ENCODE results near the gene C14orf180. TPM values are rescaled to one million over a fixed set of nuclear protein-coding genes. Genes with fewer than 3 reads are reported as not detected.
A peak's percentile ranks its signal among the peaks of the same experiment; 100 is the strongest.

C14orf180 gene
- polyA plus RNA-seq, 2 of the 4 experiments (the other 2 are of a cell fraction), result not detected

GRCh38 chr14:104551851-104552737 lies 27.5 kb upstream of the C14orf180 start:
- no peaks in the 10 kb centered on the region for H3K9me3 ChIP-seq
- ATAC-seq (peak in 1 of 2 experiments; percentile 17; a peak in 2 of 6 replicates), DNase-seq (ENCODE audit: low read depth in 1 of 2, low spot score in 1 of 2) (no peak), FAIRE-seq (no peak)
- ChIA-PET POLR2A (no interaction called here), CTCF (interaction anchor here (0.6 to 3.5 kb wide), 7 partner anchors 8 to 474 kb away, joined by 3 to 20 read pairs (median 4); partner anchors contain the start of gene ASPG)
- TF ChIP-seq CHD4 (IDR thresholded peaks at IDR 0.05; ENCODE audit: borderline replicate concordance) (no peak), POLR2AphosphoS2 (conservative IDR thresholded peaks at IDR 0.05; ENCODE audit: low read length) (no peak), MAZ (IDR thresholded peaks at IDR 0.05; ENCODE audit: borderline replicate concordance, low read depth, low read length) (no peak), MYC (IDR thresholded peaks at IDR 0.05; ENCODE audit: borderline replicate concordance, low read length) (no peak), CHD2 (IDR thresholded peaks at IDR 0.05; ENCODE audit: low read length, partially characterized antibody) (no peak), HDAC2 (IDR thresholded peaks at IDR 0.05) (no peak), HEYL (CRISPR knock-in tag; IDR thresholded peaks at IDR 0.05) (no peak), HOXA7 (CRISPR knock-in tag; IDR thresholded peaks at IDR 0.05) (no peak), ATOH8 (CRISPR knock-in tag; IDR thresholded peaks at IDR 0.05; ENCODE audit: low read depth) (no peak), JUNB (IDR thresholded peaks at IDR 0.05) (no peak), RFX5 (IDR thresholded peaks at IDR 0.05) (no peak), RCOR1 (IDR thresholded peaks at IDR 0.05; ENCODE audit: low read depth, low read length) (no peak), BHLHE40 (IDR thresholded peaks at IDR 0.05; ENCODE audit: low read depth, low read length) (no peak), HMGXB4 (CRISPR knock-in tag; IDR thresholded peaks at IDR 0.05; ENCODE audit: borderline replicate concordance) (no peak), NFE2L2 (conservative IDR thresholded peaks at IDR 0.05; ENCODE audit: low read length) (no peak)
- TF ChIP-seq, protein P1, sequence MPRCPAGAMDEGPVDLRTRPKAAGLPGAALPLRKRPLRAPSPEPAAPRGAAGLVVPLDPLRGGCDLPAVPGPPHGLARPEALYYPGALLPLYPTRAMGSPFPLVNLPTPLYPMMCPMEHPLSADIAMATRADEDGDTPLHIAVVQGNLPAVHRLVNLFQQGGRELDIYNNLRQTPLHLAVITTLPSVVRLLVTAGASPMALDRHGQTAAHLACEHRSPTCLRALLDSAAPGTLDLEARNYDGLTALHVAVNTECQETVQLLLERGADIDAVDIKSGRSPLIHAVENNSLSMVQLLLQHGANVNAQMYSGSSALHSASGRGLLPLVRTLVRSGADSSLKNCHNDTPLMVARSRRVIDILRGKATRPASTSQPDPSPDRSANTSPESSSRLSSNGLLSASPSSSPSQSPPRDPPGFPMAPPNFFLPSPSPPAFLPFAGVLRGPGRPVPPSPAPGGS (IDR thresholded peaks at IDR 0.05), result no peak
- TF ChIP-seq, protein P2, sequence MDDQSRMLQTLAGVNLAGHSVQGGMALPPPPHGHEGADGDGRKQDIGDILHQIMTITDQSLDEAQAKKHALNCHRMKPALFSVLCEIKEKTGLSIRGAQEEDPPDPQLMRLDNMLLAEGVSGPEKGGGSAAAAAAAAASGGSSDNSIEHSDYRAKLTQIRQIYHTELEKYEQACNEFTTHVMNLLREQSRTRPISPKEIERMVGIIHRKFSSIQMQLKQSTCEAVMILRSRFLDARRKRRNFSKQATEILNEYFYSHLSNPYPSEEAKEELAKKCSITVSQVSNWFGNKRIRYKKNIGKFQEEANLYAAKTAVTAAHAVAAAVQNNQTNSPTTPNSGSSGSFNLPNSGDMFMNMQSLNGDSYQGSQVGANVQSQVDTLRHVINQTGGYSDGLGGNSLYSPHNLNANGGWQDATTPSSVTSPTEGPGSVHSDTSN (IDR thresholded peaks at IDR 0.05), result no peak
- TF ChIP-seq, protein P3, sequence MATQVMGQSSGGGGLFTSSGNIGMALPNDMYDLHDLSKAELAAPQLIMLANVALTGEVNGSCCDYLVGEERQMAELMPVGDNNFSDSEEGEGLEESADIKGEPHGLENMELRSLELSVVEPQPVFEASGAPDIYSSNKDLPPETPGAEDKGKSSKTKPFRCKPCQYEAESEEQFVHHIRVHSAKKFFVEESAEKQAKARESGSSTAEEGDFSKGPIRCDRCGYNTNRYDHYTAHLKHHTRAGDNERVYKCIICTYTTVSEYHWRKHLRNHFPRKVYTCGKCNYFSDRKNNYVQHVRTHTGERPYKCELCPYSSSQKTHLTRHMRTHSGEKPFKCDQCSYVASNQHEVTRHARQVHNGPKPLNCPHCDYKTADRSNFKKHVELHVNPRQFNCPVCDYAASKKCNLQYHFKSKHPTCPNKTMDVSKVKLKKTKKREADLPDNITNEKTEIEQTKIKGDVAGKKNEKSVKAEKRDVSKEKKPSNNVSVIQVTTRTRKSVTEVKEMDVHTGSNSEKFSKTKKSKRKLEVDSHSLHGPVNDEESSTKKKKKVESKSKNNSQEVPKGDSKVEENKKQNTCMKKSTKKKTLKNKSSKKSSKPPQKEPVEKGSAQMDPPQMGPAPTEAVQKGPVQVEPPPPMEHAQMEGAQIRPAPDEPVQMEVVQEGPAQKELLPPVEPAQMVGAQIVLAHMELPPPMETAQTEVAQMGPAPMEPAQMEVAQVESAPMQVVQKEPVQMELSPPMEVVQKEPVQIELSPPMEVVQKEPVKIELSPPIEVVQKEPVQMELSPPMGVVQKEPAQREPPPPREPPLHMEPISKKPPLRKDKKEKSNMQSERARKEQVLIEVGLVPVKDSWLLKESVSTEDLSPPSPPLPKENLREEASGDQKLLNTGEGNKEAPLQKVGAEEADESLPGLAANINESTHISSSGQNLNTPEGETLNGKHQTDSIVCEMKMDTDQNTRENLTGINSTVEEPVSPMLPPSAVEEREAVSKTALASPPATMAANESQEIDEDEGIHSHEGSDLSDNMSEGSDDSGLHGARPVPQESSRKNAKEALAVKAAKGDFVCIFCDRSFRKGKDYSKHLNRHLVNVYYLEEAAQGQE (IDR thresholded peaks at IDR 0.05), result no peak
- H3K4me3 ChIP-seq, result no peak overlapping the region
- no peak overlapping the region for H3K4me2 ChIP-seq
- WGBS (ENCODE audit: missing lambda C conversion rate), result 27% methylated on average over 15 of the region's 33 CpGs
- H3K27ac ChIP-seq, result no peak overlapping the region
- H3K4me1 ChIP-seq, result no peaks in the 10 kb centered on the region
